Mesenchymal stem cell (in vitro differentiated cells and primary cell): ENCODE results near the gene ZC3H18.

Experiments
- DNase-seq: peaks from one replicate; pipeline ENCODE4 v3.0.0-alpha.2; 2013
- H2AFZ ChIP-seq: one replicate; pipeline ENCODE4 v1.6.1; 2013; ENCODE audit warnings: low read depth, mild to moderate bottlenecking, control low read depth, inconsistent platforms, low read length, moderate library complexity
- H2AK5ac ChIP-seq: 2 replicates; pipeline ENCODE4 v1.6.1; 2013; ENCODE audit warnings: low read length, moderate library complexity, mild to moderate bottlenecking, inconsistent platforms; ENCODE audit not compliant: severe bottlenecking
- H2BK120ac ChIP-seq: one replicate; pipeline ENCODE4 v1.6.1; 2013; ENCODE audit warnings: low read depth, mild to moderate bottlenecking, inconsistent platforms, low read length, moderate library complexity
- H2BK12ac ChIP-seq, 2 experiments: one replicate each; pipeline ENCODE4 v1.6.1; 2013; ENCODE audit warnings: inconsistent platforms in 2 of 2, low read length in 2 of 2, mild to moderate bottlenecking in 2 of 2, moderate library complexity in 2 of 2, control low read depth in 1 of 2
- H2BK15ac ChIP-seq: one replicate; pipeline ENCODE4 v1.6.1; 2013; ENCODE audit warnings: mild to moderate bottlenecking, low read depth, inconsistent platforms; ENCODE audit not compliant: poor library complexity, severe bottlenecking
- H2BK5ac ChIP-seq: 2 replicates; pipeline ENCODE4 v1.6.1; 2013; ENCODE audit warnings: low read depth, mild to moderate bottlenecking, low read length, control low read depth, inconsistent platforms; ENCODE audit not compliant: poor library complexity, severe bottlenecking
- H3K14ac ChIP-seq, 2 experiments: one replicate each; pipeline ENCODE4 v1.6.1; 2013; ENCODE audit warnings: inconsistent platforms in 2 of 2, low read length in 2 of 2, control low read depth in 1 of 2, mild to moderate bottlenecking in 1 of 2, moderate library complexity in 1 of 2
- H3K18ac ChIP-seq, 2 experiments: one replicate each; pipeline ENCODE4 v1.6.1; 2013; ENCODE audit warnings: inconsistent platforms in 2 of 2, low read length in 2 of 2, control low read depth in 1 of 2, low read depth in 1 of 2, mild to moderate bottlenecking in 1 of 2
- H3K23ac ChIP-seq, 2 experiments: one replicate each; pipeline ENCODE4 v1.6.1; 2013; ENCODE audit warnings: inconsistent platforms in 2 of 2, low read length in 2 of 2, mild to moderate bottlenecking in 2 of 2, moderate library complexity in 2 of 2, control low read depth in 1 of 2
- H3K27ac ChIP-seq: 2 replicates; pipeline ENCODE4 v1.5.1; 2013; ENCODE audit warnings: mild to moderate bottlenecking, moderate library complexity, low read length, control low read depth, inconsistent platforms; ENCODE audit not compliant: poor library complexity, severe bottlenecking
- H3K27me3 ChIP-seq, 2 experiments: 2 replicates each; pipeline versions ENCODE4 v1.6.1 to v1.7.0; 2013; ENCODE audit warnings: low read length in 2 of 2, mild to moderate bottlenecking in 2 of 2, moderate library complexity in 2 of 2, control low read depth in 1 of 2, inconsistent platforms in 1 of 2; ENCODE audit not compliant: control insufficient read depth in 1 of 2, insufficient read depth in 1 of 2
- H3K36me3 ChIP-seq, 2 experiments: 2 replicates each; pipeline versions ENCODE4 v1.6.1 to v1.7.0; 2013; ENCODE audit warnings: low read length in 2 of 2, control low read depth in 1 of 2, inconsistent platforms in 1 of 2, low read depth in 1 of 2, mild to moderate bottlenecking in 1 of 2; ENCODE audit not compliant: insufficient read depth in 2 of 2, control insufficient read depth in 1 of 2
- H3K4ac ChIP-seq, 2 experiments: one replicate each; pipeline ENCODE4 v1.6.1; 2013; ENCODE audit warnings: inconsistent platforms in 2 of 2, low read length in 2 of 2, mild to moderate bottlenecking in 2 of 2, moderate library complexity in 2 of 2, control low read depth in 1 of 2, low read depth in 1 of 2
- H3K4me1 ChIP-seq: 2 replicates; pipeline ENCODE4 v1.6.1; 2013; ENCODE audit warnings: low read depth, low read length, control low read depth; ENCODE audit not compliant: control insufficient read depth, insufficient read depth
- H3K4me2 ChIP-seq: 2 replicates; pipeline ENCODE4 v1.6.1; 2013; ENCODE audit warnings: low read length, mild to moderate bottlenecking, inconsistent platforms; ENCODE audit not compliant: poor library complexity, severe bottlenecking
- H3K4me3 ChIP-seq, 2 experiments: 2 replicates each; pipeline versions ENCODE4 v1.5.1 to v1.7.0; 2013; ENCODE audit warnings: low read length in 2 of 2, mild to moderate bottlenecking in 2 of 2, control low read depth in 1 of 2, low read depth in 1 of 2; ENCODE audit not compliant: insufficient read depth in 1 of 2
- H3K79me1 ChIP-seq: replicated peaks from 2 replicates; pipeline ENCODE4 v1.6.1; 2013; ENCODE audit warnings: mild to moderate bottlenecking, control low read depth, low read length, inconsistent platforms; ENCODE audit not compliant: poor library complexity, severe bottlenecking
- H3K9ac ChIP-seq: 2 replicates; pipeline ENCODE4 v1.7.0; 2013; ENCODE audit warnings: mild to moderate bottlenecking, low read length, moderate library complexity
- H3K9me3 ChIP-seq: 2 replicates; pipeline ENCODE4 v1.7.0; 2013; ENCODE audit warnings: mild to moderate bottlenecking, low read length; ENCODE audit not compliant: control insufficient read depth
- H4K8ac ChIP-seq: one replicate; pipeline ENCODE4 v1.6.1; 2013; ENCODE audit warnings: inconsistent platforms, mild to moderate bottlenecking, low read length, moderate library complexity
- H4K91ac ChIP-seq: one replicate; pipeline ENCODE4 v1.6.1; 2013; ENCODE audit warnings: mild to moderate bottlenecking, low read length, inconsistent platforms
- WGBS: methylation state at CpG from one replicate; pipeline ENCODE4 v1.1.7; 2013; ENCODE audit warnings: mixed read lengths; 5-methylcytosine and 5-hydroxymethylcytosine counted together

Gene ZC3H18

DNA sequence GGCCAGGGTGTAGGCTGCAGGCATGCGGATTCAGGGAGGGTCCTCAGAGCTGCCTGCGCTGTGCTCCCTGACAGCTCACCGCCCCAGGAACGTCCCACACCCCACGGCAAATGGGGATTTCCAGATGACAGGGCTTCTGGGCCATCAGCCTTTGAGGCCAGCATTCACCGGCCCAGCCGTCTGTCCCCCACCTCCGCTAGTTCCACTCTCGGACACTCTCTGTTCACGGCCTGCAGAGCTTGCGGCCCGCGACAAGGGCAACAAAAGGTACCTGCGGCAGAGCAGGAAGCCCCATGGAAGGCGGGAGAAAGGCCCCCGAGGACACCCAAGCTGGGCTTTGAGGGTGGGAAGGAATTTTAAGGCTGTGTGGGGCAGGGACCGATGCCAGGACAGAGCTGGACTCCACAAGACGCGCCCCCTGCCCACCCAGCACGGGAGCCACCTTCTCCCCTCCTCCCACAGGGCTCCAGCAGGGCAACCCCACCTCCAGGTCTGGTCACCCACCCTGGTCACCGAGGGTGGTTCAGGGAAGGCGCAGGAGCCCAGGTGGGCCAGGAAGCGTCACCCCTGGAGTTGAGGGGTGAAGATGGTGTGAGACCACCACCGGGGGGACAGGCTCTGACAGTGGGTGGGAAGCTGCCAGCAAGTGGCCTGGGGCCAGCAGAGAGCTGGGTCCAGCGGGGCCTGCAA is 86.2 kb downstream of the ZC3H18 start:
- Histone ChIP-seq H4K8ac (no peak overlapping the region), H3K36me3 (peaks cover 58 to 75% of the 10 kb centered on the region in 2 experiments), H3K18ac (no peak overlapping the region), H3K14ac (no peak overlapping the region), H3K4me1 (peaks cover 33% of the 10 kb centered on the region), H3K79me1 (peaks cover 21% of the 10 kb centered on the region), H2BK5ac (no peak overlapping the region), H3K4ac (no peak overlapping the region), H3K4me3 (no peak overlapping the region), H2BK120ac (no peak overlapping the region), H2AFZ (no peak overlapping the region), H2BK12ac (no peak overlapping the region), H3K9ac (no peak overlapping the region), H3K9me3 (no peaks in the 10 kb centered on the region), H2AK5ac (no peak overlapping the region), H3K27me3 (no peaks in the 10 kb centered on the region), H3K27ac (no peak overlapping the region), H4K91ac (no peak overlapping the region), H2BK15ac (no peak overlapping the region), H3K4me2 (no peak overlapping the region), H3K23ac (no peak overlapping the region)
- DNase-seq = no peak
- WGBS = 90% methylated on average over 21 of the region's 25 CpGs

DNA sequence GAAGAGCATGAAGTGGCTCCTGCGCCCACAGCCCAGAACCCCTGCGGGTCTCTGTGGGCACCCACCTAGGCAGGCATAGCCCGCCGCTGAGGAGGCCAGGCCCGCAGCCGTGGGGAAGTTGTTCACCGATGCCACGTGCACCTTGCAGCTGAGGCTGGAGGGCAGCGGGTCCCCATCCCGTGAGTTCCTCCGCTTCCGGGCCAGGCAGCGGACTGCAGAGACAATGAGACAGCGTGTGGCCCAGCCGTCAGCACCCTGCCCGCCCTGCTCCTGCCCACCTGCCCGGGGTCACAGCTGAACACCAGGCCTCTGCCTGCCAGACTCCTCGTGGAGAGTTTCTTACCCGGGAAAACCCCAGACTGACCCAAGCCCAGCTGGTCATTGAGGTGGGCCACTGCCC is 87.2 kb downstream of the ZC3H18 start:
- peaks cover 30% of the 10 kb centered on the region for H3K4me1 ChIP-seq
- DNase-seq = no peak
- H3K79me1 ChIP-seq = peaks cover 21% of the 10 kb centered on the region
- no peak overlapping the region for H3K4me3 ChIP-seq
- H2AK5ac ChIP-seq = no peak overlapping the region
- no peak overlapping the region for H3K4ac ChIP-seq
- no peak overlapping the region for H3K18ac ChIP-seq
- no peak overlapping the region for H2BK5ac ChIP-seq
- no peak overlapping the region for H3K14ac ChIP-seq
- H3K27ac ChIP-seq = no peak overlapping the region
- no peak overlapping the region for H4K91ac ChIP-seq
- H3K27me3 ChIP-seq = no peaks in the 10 kb centered on the region
- no peak overlapping the region for H3K9ac ChIP-seq
- no peaks in the 10 kb centered on the region for H3K9me3 ChIP-seq
- no peak overlapping the region for H2BK120ac ChIP-seq
- H3K23ac ChIP-seq = no peak overlapping the region
- no peak overlapping the region for H2AFZ ChIP-seq
- no peak overlapping the region for H2BK15ac ChIP-seq
- peaks cover 54 to 68% of the 10 kb centered on the region in 2 experiments for H3K36me3 ChIP-seq
- no peak overlapping the region for H3K4me2 ChIP-seq
- no peak overlapping the region for H2BK12ac ChIP-seq
- peak overlapping the region; percentile 19 for H4K8ac ChIP-seq
- WGBS = 96% methylated on average over 19 of the region's 19 CpGs

GRCh38 chr16:88658714-88659113 is 88.5 kb downstream of the ZC3H18 start:
- 96% methylated on average over 14 of the region's 15 CpGs for WGBS
- peaks cover 32% of the 10 kb centered on the region for H3K4me1 ChIP-seq
- H2AK5ac ChIP-seq = no peak overlapping the region
- H3K27ac ChIP-seq = no peak overlapping the region
- H3K23ac ChIP-seq = no peak overlapping the region
- peaks cover 27% of the 10 kb centered on the region for H3K79me1 ChIP-seq
- peaks cover 48 to 55% of the 10 kb centered on the region in 2 experiments for H3K36me3 ChIP-seq
- H4K91ac ChIP-seq = no peak overlapping the region
- H3K9ac ChIP-seq = no peak overlapping the region
- no peak overlapping the region for H3K14ac ChIP-seq
- no peak overlapping the region for H3K4ac ChIP-seq
- H3K4me3 ChIP-seq = no peak overlapping the region
- H4K8ac ChIP-seq = no peak overlapping the region
- no peak overlapping the region for H3K18ac ChIP-seq
- H2BK120ac ChIP-seq = no peak overlapping the region
- H3K4me2 ChIP-seq = no peak overlapping the region
- no peak for DNase-seq
- no peak overlapping the region for H2BK5ac ChIP-seq
- no peaks in the 10 kb centered on the region for H3K9me3 ChIP-seq
- no peak overlapping the region for H2BK12ac ChIP-seq
- no peak overlapping the region for H2BK15ac ChIP-seq
- H2AFZ ChIP-seq = no peak overlapping the region
- H3K27me3 ChIP-seq = no peaks in the 10 kb centered on the region

DNA sequence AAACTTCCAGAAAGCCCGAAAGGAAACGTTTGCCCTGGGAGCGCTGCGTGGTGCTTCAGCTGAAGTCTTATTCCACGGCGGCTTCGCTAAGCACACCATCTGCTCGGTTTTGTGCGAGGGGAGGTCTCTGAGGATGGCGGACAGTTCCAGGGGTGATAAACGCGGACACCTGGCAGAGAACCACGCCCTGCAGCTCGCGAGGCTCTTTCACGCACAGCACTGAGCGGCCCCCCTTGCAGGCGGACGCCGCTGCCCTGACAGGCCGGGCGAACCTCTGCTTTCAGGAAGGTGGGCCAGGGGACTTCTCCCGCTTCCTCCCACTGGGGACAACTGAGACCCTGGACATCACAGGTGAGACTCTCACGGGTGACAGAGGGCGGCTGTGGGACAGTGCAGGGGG is 89.0 kb downstream of the ZC3H18 start:
- Histone ChIP-seq H3K36me3 (peaks cover 44 to 51% of the 10 kb centered on the region in 2 experiments), H3K27me3 (no peaks in the 10 kb centered on the region), H4K8ac (no peak overlapping the region), H3K4me2 (no peak overlapping the region), H3K14ac (peak overlapping the region in 1 of 2 experiments; percentile 31), H2AFZ (no peak overlapping the region), H3K9ac (no peak overlapping the region), H3K4me1 (peaks cover 32% of the 10 kb centered on the region), H2BK12ac (no peak overlapping the region), H2BK5ac (no peak overlapping the region), H2BK120ac (no peak overlapping the region), H3K4ac (peak overlapping the region in 1 of 2 experiments; percentile 26), H3K23ac (no peak overlapping the region), H3K79me1 (peaks cover 29% of the 10 kb centered on the region), H3K9me3 (no peaks in the 10 kb centered on the region), H2BK15ac (no peak overlapping the region), H2AK5ac (no peak overlapping the region), H3K27ac (no peak overlapping the region), H3K4me3 (no peak overlapping the region), H4K91ac (peak overlapping the region; percentile 23), H3K18ac (no peak overlapping the region)
- 98% methylated on average over 23 of the region's 25 CpGs for WGBS
- DNase-seq = no peak
